Ramos (cell line): ENCODE data around the gene EARS2.
"Not testable (repeated sequence)": the region's sequence is repeated elsewhere in the genome, so short reads cannot be mapped to it uniquely, and the experiment has no call there.

ENCODE experiments used
- in situ Hi-C: fragments of 300-500 bp; cut with MboI; formaldehyde crosslinking; loops from one replicate; pipeline ENCODE4 v1.14.3; 2022; ENCODE audit warnings: low sequenced_read_pairs; ENCODE audit not compliant: unreplicated experiment

The EARS2 gene

GRCh38 chr16:23571895-23572294, 14.7 kb upstream of the EARS2 start:
- in situ Hi-C loops: no loop called here

GRCh38 chr16:23570992-23571632, 14.0 kb upstream of the EARS2 start:
- in situ Hi-C loops: no loop called here

- in situ Hi-C loops: no loop called here
Measured at GRCh38 chr16:23567602-23568001, 10.5 kb upstream of the EARS2 start.

GRCh38 chr16:23566724-23567123, 9.6 kb upstream of the EARS2 start:
- in situ Hi-C loops: no loop called here

- in situ Hi-C loops: no loop called here
Measured at GRCh38 chr16:23564575-23565363, 7.6 kb upstream of the EARS2 start.

GRCh38 chr16:23563186-23563585, 6.0 kb upstream of the EARS2 start:
- in situ Hi-C loops: no loop called here

GRCh38 chr16:23562505-23562904, 5.4 kb upstream of the EARS2 start:
- in situ Hi-C loops: no loop called here

- in situ Hi-C loops: no loop called here
Measured at GRCh38 chr16:23561586-23561985, 4.4 kb upstream of the EARS2 start.

GRCh38 chr16:23557779-23558702, 891 bp upstream of the EARS2 start:
- in situ Hi-C loops: no loop called here

GRCh38 chr16:23554536-23554935, 2.6 kb downstream of the EARS2 start:
- in situ Hi-C loops: no loop called here

GRCh38 chr16:23552161-23552560, 5.0 kb downstream of the EARS2 start:
- in situ Hi-C loops: no loop called here

- in situ Hi-C loops: no loop called here
Measured at GRCh38 chr16:23549938-23550337, 7.2 kb downstream of the EARS2 start.

- in situ Hi-C loops: no loop called here
Measured at GRCh38 chr16:23544436-23544835, 12.7 kb downstream of the EARS2 start.

- in situ Hi-C loops: not testable (repeated sequence)
Measured at GRCh38 chr16:23540817-23541178, 16.4 kb downstream of the EARS2 start.

- in situ Hi-C loops: no loop called here
Measured at GRCh38 chr16:23539984-23540816, 16.9 kb downstream of the EARS2 start.

- in situ Hi-C loops: no loop called here
Measured at GRCh38 chr16:23538919-23539278, 18.3 kb downstream of the EARS2 start.

GRCh38 chr16:23537390-23537789, 19.8 kb downstream of the EARS2 start:
- in situ Hi-C loops: no loop called here

- in situ Hi-C loops: no loop called here
Measured at GRCh38 chr16:23535901-23536300, 21.2 kb downstream of the EARS2 start.

GRCh38 chr16:23534868-23535860, 22.0 kb downstream of the EARS2 start:
- in situ Hi-C loops: no loop called here
